Fibroblast of lung (primary cell): ENCODE results near the gene CORO6.

ENCODE experiments used
- EZH2 ChIP-seq: IDR thresholded peaks from 2 replicates; pipeline ENCODE4 v1.5.1; 2012; ENCODE audit warnings: low read length, control low read depth, mild to moderate bottlenecking; ENCODE audit errors: missing control alignments
- TF ChIP-seq, protein P1 (sequence below), 2 donors: IDR thresholded peaks in 1 of 2; conservative IDR thresholded peaks in 1 of 2; 1 replicate in 1 of 2; 2 replicates in 1 of 2; pipeline ENCODE4 v1.5.1; 2011 to 2012; ENCODE audit warnings: low read length in 2 of 2, control low read depth in 1 of 2, inconsistent platforms in 1 of 2, low read depth in 1 of 2, mild to moderate bottlenecking in 1 of 2

- TF ChIP-seq EZH2 = no peak
- TF ChIP-seq, protein P1, sequence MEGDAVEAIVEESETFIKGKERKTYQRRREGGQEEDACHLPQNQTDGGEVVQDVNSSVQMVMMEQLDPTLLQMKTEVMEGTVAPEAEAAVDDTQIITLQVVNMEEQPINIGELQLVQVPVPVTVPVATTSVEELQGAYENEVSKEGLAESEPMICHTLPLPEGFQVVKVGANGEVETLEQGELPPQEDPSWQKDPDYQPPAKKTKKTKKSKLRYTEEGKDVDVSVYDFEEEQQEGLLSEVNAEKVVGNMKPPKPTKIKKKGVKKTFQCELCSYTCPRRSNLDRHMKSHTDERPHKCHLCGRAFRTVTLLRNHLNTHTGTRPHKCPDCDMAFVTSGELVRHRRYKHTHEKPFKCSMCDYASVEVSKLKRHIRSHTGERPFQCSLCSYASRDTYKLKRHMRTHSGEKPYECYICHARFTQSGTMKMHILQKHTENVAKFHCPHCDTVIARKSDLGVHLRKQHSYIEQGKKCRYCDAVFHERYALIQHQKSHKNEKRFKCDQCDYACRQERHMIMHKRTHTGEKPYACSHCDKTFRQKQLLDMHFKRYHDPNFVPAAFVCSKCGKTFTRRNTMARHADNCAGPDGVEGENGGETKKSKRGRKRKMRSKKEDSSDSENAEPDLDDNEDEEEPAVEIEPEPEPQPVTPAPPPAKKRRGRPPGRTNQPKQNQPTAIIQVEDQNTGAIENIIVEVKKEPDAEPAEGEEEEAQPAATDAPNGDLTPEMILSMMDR (conservative IDR thresholded peaks at IDR 0.05 in 1 of 2, IDR thresholded peaks at IDR 0.05 in 1 of 2; ENCODE audit: low read depth in 1 of 2, low read length in 2 of 2) = no peak
Measured at GRCh38 chr17:29567304-29567553, 55.5 kb downstream of the CORO6 start.
